HepG2 (cell line): ENCODE results near the gene BORCS5. TPM values are rescaled to one million over a fixed set of nuclear protein-coding genes. Genes with fewer than 3 reads are reported as not detected.
"Not testable (repeated sequence)": the region's sequence is repeated elsewhere in the genome, so short reads cannot be mapped to it uniquely, and the experiment has no call there.

ENCODE experiments used
- ATAC-seq: fragments of 200-7000 bp; cut with Tn5 transposase; 3 replicates; pipeline ENCODE4 v1.9.1; 2020; ENCODE audit warnings: mild to moderate bottlenecking, moderate library complexity
- BruUV-seq: library from RNA; stranded (reverse); fragments of 400-500 nt; replicated peaks from 2 replicates; lab custom pipeline; 2021; lab: Mats Ljungman, UMichigan
- CTCF ChIA-PET: fragments of 300-600 bp; formaldehyde crosslinking; extraction: SDS; loops from one replicate; lab custom pipeline; 2021; ENCODE audit warnings: low total read pairs, inconsistent platforms, low intra/inter-chr PET ratio; lab: Yijun Ruan, JAX
- POLR2A ChIA-PET: fragments of 350-600 bp; sonication (Branson Sonifier 250); formaldehyde crosslinking; loops from one replicate; lab custom pipeline; 2020; ENCODE audit warnings: antibody characterized with exemption, inconsistent platforms; lab: Yijun Ruan, JAX
- DNase-seq: peaks from one replicate; pipeline ENCODE4 v3.0.0-alpha.2; 2015; ENCODE audit warnings: low spot score
- FAIRE-seq: peaks from 3 replicates; lab custom pipeline; 2011; peaks lifted over from hg19 to GRCh38; lab: Jason Lieb, UNC
- H2AFZ ChIP-seq: one replicate; pipeline ENCODE4 v1.6.1; 2011; ENCODE audit warnings: low read length, inconsistent platforms
- H3K27ac ChIP-seq: fragments of 300-600 bp; 3 replicates; pipeline ENCODE4 v1.8.0; 2011; ENCODE audit warnings: mixed run types, mild to moderate bottlenecking, mixed read lengths, low read length, inconsistent platforms; ENCODE audit not compliant: insufficient read depth; ENCODE audit errors: extremely low read length
- H3K27me3 ChIP-seq, 2 experiments: fragments of 200-600 bp in 1 of 2; 2 replicates in 1 of 2; 3 replicates in 1 of 2; pipeline versions ENCODE4 v1.6.0 to v1.8.0; 2011; ENCODE audit warnings: low read length in 2 of 2, mild to moderate bottlenecking in 2 of 2, moderate library complexity in 2 of 2, inconsistent platforms in 1 of 2; ENCODE audit not compliant: insufficient read depth in 2 of 2, control insufficient read depth in 1 of 2
- H3K36me3 ChIP-seq, 2 experiments: fragments of 200-600 bp in 1 of 2; replicated peaks in 1 of 2; 2 replicates in 1 of 2; 3 replicates in 1 of 2; pipeline versions ENCODE4 v1.5.1 to v1.8.0; 2011; ENCODE audit warnings: low read length in 2 of 2, inconsistent platforms in 1 of 2; ENCODE audit not compliant: insufficient read depth in 2 of 2, control insufficient read depth in 1 of 2
- H3K4me1 ChIP-seq: 2 replicates; pipeline ENCODE4 v1.5.1; 2012; ENCODE audit warnings: low read length, inconsistent platforms; ENCODE audit not compliant: insufficient read depth
- H3K4me2 ChIP-seq: 2 replicates; pipeline ENCODE4 v1.6.0; 2011; ENCODE audit warnings: low read depth, low read length, inconsistent platforms
- H3K4me3 ChIP-seq, 3 experiments: fragments of 200-600 bp in 1 of 3; sonication (generic), shearing (Covaris generic) in 1 of 3; replicated peaks in 1 of 3; 2 replicates each; pipeline ENCODE4 v1.5.1; 2011 to 2016; ENCODE audit warnings: low read length in 3 of 3, inconsistent platforms in 2 of 3, low read depth in 2 of 3, mild to moderate bottlenecking in 2 of 3, control low read depth in 1 of 3, mixed read lengths in 1 of 3; ENCODE audit not compliant: insufficient read depth in 1 of 3
- H3K79me2 ChIP-seq: one replicate; pipeline ENCODE4 v1.6.1; 2011; ENCODE audit warnings: low read length, inconsistent platforms; ENCODE audit not compliant: insufficient read depth
- H3K9ac ChIP-seq: 2 replicates; pipeline ENCODE4 v1.6.0; 2011; ENCODE audit warnings: mild to moderate bottlenecking, low read depth, low read length, inconsistent platforms; ENCODE audit not compliant: insufficient read depth
- H3K9me3 ChIP-seq: 2 replicates; pipeline ENCODE4 v1.5.1; 2012; ENCODE audit warnings: mild to moderate bottlenecking, low read length
- H4K20me1 ChIP-seq: 2 replicates; pipeline ENCODE4 v1.6.0; 2011; ENCODE audit warnings: inconsistent platforms, mild to moderate bottlenecking, low read length, moderate library complexity; ENCODE audit not compliant: insufficient read depth
- AGO2 ChIP-seq: fragments of 200-400 bp; formaldehyde crosslinking; optimal IDR thresholded peaks from 2 replicates; pipeline ENCODE3; 2017; ENCODE audit warnings: mild to moderate bottlenecking, low read depth, low read length, moderate library complexity
- NFYB ChIP-seq: sonication (generic); formaldehyde crosslinking; IDR thresholded peaks from 2 replicates; pipeline ENCODE4 v1.4.0; 2020; ENCODE audit warnings: missing genetic modification reagents
- NFYC ChIP-seq: IDR thresholded peaks from 2 replicates; pipeline ENCODE4 v1.6.1; 2016; ENCODE audit warnings: missing genetic modification reagents, missing compliant biosample characterization
- ZMYM4 ChIP-seq: sonication (generic); formaldehyde crosslinking; IDR thresholded peaks from 2 replicates; pipeline ENCODE4 v1.8.1; 2023; ENCODE audit warnings: mild to moderate bottlenecking, missing genetic modification reagents
- ZNF687 ChIP-seq: sonication (generic); formaldehyde crosslinking; IDR thresholded peaks from 2 replicates; pipeline ENCODE4 v1.5.1; 2020; ENCODE audit warnings: mild to moderate bottlenecking, missing genetic modification reagents, moderate library complexity
- WGBS: methylation state at CpG from one replicate; pipeline ENCODE4 v1.1.6; 2017; ENCODE audit warnings: low lambda C conversion rate; 5-methylcytosine and 5-hydroxymethylcytosine counted together
- in situ Hi-C: cut with HindIII; loops from 2 replicates; pipeline ENCODE4 v1.10.0; 2017; ENCODE audit warnings: low pct_unique_long_range_greater_than_20kb; ENCODE audit not compliant: extremely low pct_ligation_motif_present
- intact Hi-C: fragments of 100-400 bp; cut with micrococcal nuclease; formaldehyde crosslinking; loops from one replicate; pipeline ENCODE4 v1.10.0; 2022; ENCODE audit not compliant: unreplicated experiment
- polyA plus RNA-seq, 8 experiments: library from polyadenylated mRNA; depleted of rRNA in 3 of 8; stranded (reverse) in 7 of 8; unstranded in 1 of 8; fragments of >200 nt; fragmentation: Illumina TruSeq in 4 of 8; extraction: Trizol in 4 of 8; gene quantifications; 2 replicates each; pipeline versions ENCODE4 v1.2.1 to v1.2.3, GENCODE V29; 2011 to 2016; ENCODE audit warnings: low read depth in 4 of 8, missing spikeins in 1 of 8, mixed read lengths in 1 of 8; ENCODE audit not compliant: insufficient read depth in 1 of 8
- total RNA-seq, 5 experiments: library from RNA; depleted of rRNA; stranded (reverse); fragments of >200 nt; fragmentation: Illumina TruSeq; extraction: Trizol; gene quantifications; 2 replicates each; pipeline ENCODE4 v1.2.3, GENCODE V29; 2016; ENCODE audit warnings: low read depth in 1 of 5

BORCS5 gene
- total and polyA plus RNA-seq, 2 of the 13 experiments (the other 11 are each of a cell fraction or from before 2014, with no cell fraction given): 3.9 to 4.7 TPM

GRCh38 chr12:12471982-12472961, 115.4 kb downstream of the BORCS5 start:
- intact Hi-C loops, H4K20me1 ChIP-seq, in situ Hi-C loops, H3K4me2 ChIP-seq, H3K4me3 ChIP-seq, DNase-seq, BruUV-seq, H3K79me2 ChIP-seq, H3K4me1 ChIP-seq, H3K9ac ChIP-seq, CTCF ChIA-PET, H2AFZ ChIP-seq, FAIRE-seq, H3K9me3 ChIP-seq, H3K27ac ChIP-seq, H3K27me3 ChIP-seq: not testable (repeated sequence)
- peak; percentile 28 for ATAC-seq
- TF ChIP-seq ZMYM4 (CRISPR knock-in tag): 0 out of 2 replicates have a peak, but pooled peaks have one; percentile 24
- peak; percentile 61; the same call in 1 of the 2 replicates for TF ChIP-seq NFYC
- peak; percentile 54 for TF ChIP-seq ZNF687 (CRISPR knock-in tag)
- peak; percentile 87 for TF ChIP-seq AGO2
- TF ChIP-seq NFYB: peak; percentile 64
- H3K36me3 ChIP-seq: peaks cover 6 to 27% of the 10 kb centered on the region in 2 experiments
- POLR2A ChIA-PET: interaction anchor here (1.2 kb wide), 1 partner anchor 96 kb away, joined by 3 read pairs; no protein-coding TSS in a partner anchor
- 90% methylated on average over 12 of the region's 37 CpGs for WGBS
